HepG2 (cell line): Measurements from ENCODE around the gene RNASE11. TPM values are rescaled to one million over a fixed set of nuclear protein-coding genes. Genes with fewer than 3 reads are reported as not detected.

Source experiments
- HHEX ChIP-seq: IDR thresholded peaks from 2 replicates; pipeline ENCODE4 v1.6.1; 2016; ENCODE audit warnings: control low read depth
- NR2C2 ChIP-seq: sonication (generic); formaldehyde crosslinking; IDR thresholded peaks from 2 replicates; pipeline ENCODE4 v1.4.0; 2020; ENCODE audit warnings: missing genetic modification reagents, mild to moderate bottlenecking, moderate library complexity, borderline replicate concordance
- PTBP1 ChIP-seq: fragments of 200-400 bp; formaldehyde crosslinking; IDR thresholded peaks from 2 replicates; pipeline ENCODE4 v1.6.1; 2018; ENCODE audit warnings: low read length, low read depth; ENCODE audit not compliant: poor library complexity, severe bottlenecking
- RBM22 ChIP-seq: fragments of 200-400 bp; formaldehyde crosslinking; optimal IDR thresholded peaks from 2 replicates; pipeline ENCODE3; 2017; ENCODE audit warnings: mild to moderate bottlenecking, low read length, moderate library complexity
- TAF15 ChIP-seq: fragments of 200-400 bp; formaldehyde crosslinking; IDR thresholded peaks from one replicate; pipeline ENCODE4 v1.6.1; 2018; ENCODE audit warnings: mild to moderate bottlenecking, low read depth, low read length; ENCODE audit not compliant: poor library complexity, severe bottlenecking
- THYN1 ChIP-seq: sonication (generic); formaldehyde crosslinking; IDR thresholded peaks from 2 replicates; pipeline ENCODE4 v1.8.1; 2023; ENCODE audit warnings: low read depth, mild to moderate bottlenecking, moderate library complexity, missing genetic modification reagents, borderline replicate concordance
- TOE1 ChIP-seq: sonication (generic); formaldehyde crosslinking; IDR thresholded peaks from 2 replicates; pipeline ENCODE4 v1.4.0; 2020; ENCODE audit warnings: mild to moderate bottlenecking, missing genetic modification reagents
- ZBTB42 ChIP-seq: sonication (generic); formaldehyde crosslinking; IDR thresholded peaks from 2 replicates; pipeline ENCODE4 v1.5.0; 2020; ENCODE audit warnings: mild to moderate bottlenecking, missing genetic modification reagents
- ZC3H13 ChIP-seq: sonication (generic); formaldehyde crosslinking; IDR thresholded peaks from 2 replicates; pipeline ENCODE4 v1.8.1; 2023; ENCODE audit warnings: mild to moderate bottlenecking, missing genetic modification reagents, moderate library complexity
- ZFP1 ChIP-seq: IDR thresholded peaks from 2 replicates; pipeline ENCODE4 v1.6.1; 2016
- ZNF10 ChIP-seq: sonication (generic); formaldehyde crosslinking; IDR thresholded peaks from 2 replicates; pipeline ENCODE4 v1.4.0; 2020; ENCODE audit warnings: mild to moderate bottlenecking, low read depth, missing genetic modification reagents, borderline replicate concordance
- ZNF160 ChIP-seq: sonication (generic); formaldehyde crosslinking; IDR thresholded peaks from 2 replicates; pipeline ENCODE4 v1.8.0; 2022; ENCODE audit warnings: mild to moderate bottlenecking, inconsistent platforms, missing genetic modification reagents
- ZNF17 ChIP-seq: sonication (generic); formaldehyde crosslinking; IDR thresholded peaks from 2 replicates; pipeline ENCODE4 v1.5.0; 2020; ENCODE audit warnings: mild to moderate bottlenecking, missing genetic modification reagents
- ZNF263 ChIP-seq: sonication (generic); formaldehyde crosslinking; IDR thresholded peaks from 2 replicates; pipeline ENCODE4 v1.4.0; 2020; ENCODE audit warnings: missing genetic modification reagents
- ZNF331 ChIP-seq: sonication (generic); formaldehyde crosslinking; IDR thresholded peaks from 2 replicates; pipeline ENCODE4 v1.4.0; 2020; ENCODE audit warnings: missing genetic modification reagents
- ZNF354B ChIP-seq: sonication (generic); formaldehyde crosslinking; IDR thresholded peaks from 2 replicates; pipeline ENCODE4 v1.8.0; 2022; ENCODE audit warnings: mild to moderate bottlenecking, missing genetic modification reagents
- ZNF460 ChIP-seq: sonication (generic); formaldehyde crosslinking; IDR thresholded peaks from 2 replicates; pipeline ENCODE4 v1.5.1; 2020; ENCODE audit warnings: missing genetic modification reagents, mild to moderate bottlenecking, borderline replicate concordance
- ZNF484 ChIP-seq: sonication (generic); formaldehyde crosslinking; IDR thresholded peaks from 2 replicates; pipeline ENCODE4 v1.5.1; 2020; ENCODE audit warnings: mild to moderate bottlenecking, low read depth, missing genetic modification reagents, borderline replicate concordance
- ZNF746 ChIP-seq: sonication (generic); formaldehyde crosslinking; IDR thresholded peaks from 2 replicates; pipeline ENCODE4 v1.8.0; 2022; ENCODE audit warnings: mild to moderate bottlenecking, missing genetic modification reagents
- ZNF841 ChIP-seq: sonication (generic); formaldehyde crosslinking; IDR thresholded peaks from 2 replicates; pipeline ENCODE4 v1.8.1; 2023; ENCODE audit warnings: missing genetic modification reagents, borderline replicate concordance
- ZSCAN30 ChIP-seq: sonication (generic); formaldehyde crosslinking; IDR thresholded peaks from 2 replicates; pipeline ENCODE4 v1.5.0; 2020; ENCODE audit warnings: mild to moderate bottlenecking, missing genetic modification reagents
- polyA plus RNA-seq, 8 experiments: library from polyadenylated mRNA; depleted of rRNA in 3 of 8; stranded (reverse) in 7 of 8; unstranded in 1 of 8; fragments of >200 nt; fragmentation: Illumina TruSeq in 4 of 8; extraction: Trizol in 4 of 8; gene quantifications; 2 replicates each; pipeline versions ENCODE4 v1.2.1 to v1.2.3, GENCODE V29; 2011 to 2016; ENCODE audit warnings: low read depth in 4 of 8, missing spikeins in 1 of 8, mixed read lengths in 1 of 8; ENCODE audit not compliant: insufficient read depth in 1 of 8
- total RNA-seq, 5 experiments: library from RNA; depleted of rRNA; stranded (reverse); fragments of >200 nt; fragmentation: Illumina TruSeq; extraction: Trizol; gene quantifications; 2 replicates each; pipeline ENCODE4 v1.2.3, GENCODE V29; 2016; ENCODE audit warnings: low read depth in 1 of 5
- TF ChIP-seq, protein P1 (sequence below): sonication (generic); formaldehyde crosslinking; conservative IDR thresholded peaks from 2 replicates; pipeline ENCODE4 v1.8.0; 2022; ENCODE audit warnings: missing genetic modification reagents
- TF ChIP-seq, protein P2 (sequence below): sonication (generic); formaldehyde crosslinking; IDR thresholded peaks from 2 replicates; pipeline ENCODE4 v1.8.1; 2023; ENCODE audit warnings: mild to moderate bottlenecking, missing genetic modification reagents
- TF ChIP-seq, protein P3 (sequence below): sonication (generic); formaldehyde crosslinking; IDR thresholded peaks from 2 replicates; pipeline ENCODE4 v1.4.0; 2020; ENCODE audit warnings: mild to moderate bottlenecking, missing genetic modification reagents, borderline replicate concordance
- TF ChIP-seq, protein P4 (sequence below): fragments of 450-650 bp; IDR thresholded peaks from 2 replicates; pipeline ENCODE4 v1.6.1; 2016

The RNASE11 gene
- total and polyA plus RNA-seq, 2 of the 13 experiments (the other 11 are each of a cell fraction or from before 2014, with no cell fraction given), result not detected

GRCh38 chr14:20606190-20606901 lies 18.5 kb upstream of the RNASE11 start (continued):
- no peak for TF ChIP-seq ZSCAN30 (CRISPR knock-in tag)
- TF ChIP-seq ZC3H13 (CRISPR knock-in tag), result no peak
- TF ChIP-seq ZNF484, result no peak
- TF ChIP-seq ZNF841, result no peak
- TF ChIP-seq ZNF460 (CRISPR knock-in tag), result peak; percentile 80
- no peak for TF ChIP-seq ZNF746 (CRISPR knock-in tag)
- TF ChIP-seq ZNF10 (CRISPR knock-in tag), result no peak
- TF ChIP-seq TOE1 (CRISPR knock-in tag), result no peak
- 0 out of 2 replicates have a peak, but pooled peaks have one; percentile 35 for TF ChIP-seq ZNF263 (CRISPR knock-in tag)
- TF ChIP-seq ZFP1 (CRISPR knock-in tag), result no peak
- TF ChIP-seq ZNF354B (CRISPR knock-in tag), result 0 out of 2 replicates have a peak, but pooled peaks have one; percentile 86
- TF ChIP-seq, protein P1, sequence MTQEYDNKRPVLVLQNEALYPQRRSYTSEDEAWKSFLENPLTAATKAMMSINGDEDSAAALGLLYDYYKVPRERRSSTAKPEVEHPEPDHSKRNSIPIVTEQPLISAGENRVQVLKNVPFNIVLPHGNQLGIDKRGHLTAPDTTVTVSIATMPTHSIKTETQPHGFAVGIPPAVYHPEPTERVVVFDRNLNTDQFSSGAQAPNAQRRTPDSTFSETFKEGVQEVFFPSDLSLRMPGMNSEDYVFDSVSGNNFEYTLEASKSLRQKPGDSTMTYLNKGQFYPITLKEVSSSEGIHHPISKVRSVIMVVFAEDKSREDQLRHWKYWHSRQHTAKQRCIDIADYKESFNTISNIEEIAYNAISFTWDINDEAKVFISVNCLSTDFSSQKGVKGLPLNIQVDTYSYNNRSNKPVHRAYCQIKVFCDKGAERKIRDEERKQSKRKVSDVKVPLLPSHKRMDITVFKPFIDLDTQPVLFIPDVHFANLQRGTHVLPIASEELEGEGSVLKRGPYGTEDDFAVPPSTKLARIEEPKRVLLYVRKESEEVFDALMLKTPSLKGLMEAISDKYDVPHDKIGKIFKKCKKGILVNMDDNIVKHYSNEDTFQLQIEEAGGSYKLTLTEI (CRISPR knock-in tag), result no peak
- no peak for TF ChIP-seq RBM22
- TF ChIP-seq ZNF331 (CRISPR knock-in tag), result peak; percentile 70; the same call in 1 of the 2 replicates
- TF ChIP-seq ZNF160, result peak; percentile 34; the same call in 1 of the 2 replicates
- no peak for TF ChIP-seq ZNF17
- TF ChIP-seq PTBP1, result no peak
- TF ChIP-seq, protein P2, sequence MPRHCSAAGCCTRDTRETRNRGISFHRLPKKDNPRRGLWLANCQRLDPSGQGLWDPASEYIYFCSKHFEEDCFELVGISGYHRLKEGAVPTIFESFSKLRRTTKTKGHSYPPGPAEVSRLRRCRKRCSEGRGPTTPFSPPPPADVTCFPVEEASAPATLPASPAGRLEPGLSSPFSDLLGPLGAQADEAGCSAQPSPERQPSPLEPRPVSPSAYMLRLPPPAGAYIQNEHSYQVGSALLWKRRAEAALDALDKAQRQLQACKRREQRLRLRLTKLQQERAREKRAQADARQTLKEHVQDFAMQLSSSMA (CRISPR knock-in tag), result peak; percentile 18; the same call in 1 of the 2 replicates
- no peak for TF ChIP-seq HHEX (CRISPR knock-in tag)
- TF ChIP-seq THYN1, result no peak
- TF ChIP-seq, protein P3, sequence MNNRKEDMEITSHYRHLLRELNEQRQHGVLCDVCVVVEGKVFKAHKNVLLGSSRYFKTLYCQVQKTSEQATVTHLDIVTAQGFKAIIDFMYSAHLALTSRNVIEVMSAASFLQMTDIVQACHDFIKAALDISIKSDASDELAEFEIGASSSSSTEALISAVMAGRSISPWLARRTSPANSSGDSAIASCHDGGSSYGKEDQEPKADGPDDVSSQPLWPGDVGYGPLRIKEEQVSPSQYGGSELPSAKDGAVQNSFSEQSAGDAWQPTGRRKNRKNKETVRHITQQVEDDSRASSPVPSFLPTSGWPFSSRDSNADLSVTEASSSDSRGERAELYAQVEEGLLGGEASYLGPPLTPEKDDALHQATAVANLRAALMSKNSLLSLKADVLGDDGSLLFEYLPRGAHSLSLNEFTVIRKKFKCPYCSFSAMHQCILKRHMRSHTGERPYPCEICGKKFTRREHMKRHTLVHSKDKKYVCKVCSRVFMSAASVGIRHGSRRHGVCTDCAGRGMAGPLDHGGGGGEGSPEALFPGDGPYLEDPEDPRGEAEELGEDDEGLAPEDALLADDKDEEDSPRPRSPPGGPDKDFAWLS (CRISPR knock-in tag), result 0 out of 2 replicates have a peak, but pooled peaks have one; percentile 80
- TF ChIP-seq NR2C2 (CRISPR knock-in tag), result no peak; the same call in 1 of the 2 replicates
- no peak for TF ChIP-seq ZBTB42
- TF ChIP-seq TAF15, result no peak
- TF ChIP-seq, protein P4, sequence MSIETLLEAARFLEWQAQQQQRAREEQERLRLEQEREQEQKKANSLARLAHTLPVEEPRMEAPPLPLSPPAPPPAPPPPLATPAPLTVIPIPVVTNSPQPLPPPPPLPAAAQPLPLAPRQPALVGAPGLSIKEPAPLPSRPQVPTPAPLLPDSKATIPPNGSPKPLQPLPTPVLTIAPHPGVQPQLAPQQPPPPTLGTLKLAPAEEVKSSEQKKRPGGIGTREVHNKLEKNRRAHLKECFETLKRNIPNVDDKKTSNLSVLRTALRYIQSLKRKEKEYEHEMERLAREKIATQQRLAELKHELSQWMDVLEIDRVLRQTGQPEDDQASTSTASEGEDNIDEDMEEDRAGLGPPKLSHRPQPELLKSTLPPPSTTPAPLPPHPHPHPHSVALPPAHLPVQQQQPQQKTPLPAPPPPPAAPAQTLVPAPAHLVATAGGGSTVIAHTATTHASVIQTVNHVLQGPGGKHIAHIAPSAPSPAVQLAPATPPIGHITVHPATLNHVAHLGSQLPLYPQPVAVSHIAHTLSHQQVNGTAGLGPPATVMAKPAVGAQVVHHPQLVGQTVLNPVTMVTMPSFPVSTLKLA, result no peak
